ENCODE data around the gene PLEKHA4.

PLEKHA4 gene

GRCh38 chr19:48836089-48837017, 32.1 kb downstream of the PLEKHA4 start, which contains the start of gene HSD17B14:
Gene HSD17B14 (minus strand): TSS chr19:48836491. CDS start chr19:48836411, 80 bp downstream.
- Histone ChIP-seq H3F3A (ENCODE audit: control insufficient read depth, insufficient read depth) (peaks cover 10% of the 10 kb centered on the region), H4K20me1 (ENCODE audit: control insufficient read depth, insufficient read depth, low read depth, low read length) (no peaks in the 10 kb centered on the region), H3K27ac (ENCODE audit: low read depth, low read length) (peak within 1 kb of the TSS; percentile 52), H3K27me3 (ENCODE audit: control insufficient read depth, low read length) (no peaks in the 10 kb centered on the region), H3K4me1 (ENCODE audit: control insufficient read depth, low read length) (peaks cover 30% of the 10 kb centered on the region), H3K4me3 (ENCODE audit: low read length) (peak within 1 kb of the TSS; percentile 89), H3K79me2 (ENCODE audit: control insufficient read depth, low read length) (no peaks in the 10 kb centered on the region), H3K4me2 (ENCODE audit: low read length) (peak within 1 kb of the TSS; percentile 99), H3K9me3 (ENCODE audit: control insufficient read depth, insufficient read depth, low read length) (no peaks in the 10 kb centered on the region), H3K9me2 (replicated peaks; ENCODE audit: control insufficient read depth, low read length) (no peaks in the 10 kb centered on the region), H3K36me3 (ENCODE audit: control insufficient read depth, low read length) (no peaks in the 10 kb centered on the region)
- no peak for TF ChIP-seq EZH2phosphoT487 (IDR thresholded peaks at IDR 0.05; ENCODE audit: borderline replicate concordance, low read length)
- TF ChIP-seq, protein P1, sequence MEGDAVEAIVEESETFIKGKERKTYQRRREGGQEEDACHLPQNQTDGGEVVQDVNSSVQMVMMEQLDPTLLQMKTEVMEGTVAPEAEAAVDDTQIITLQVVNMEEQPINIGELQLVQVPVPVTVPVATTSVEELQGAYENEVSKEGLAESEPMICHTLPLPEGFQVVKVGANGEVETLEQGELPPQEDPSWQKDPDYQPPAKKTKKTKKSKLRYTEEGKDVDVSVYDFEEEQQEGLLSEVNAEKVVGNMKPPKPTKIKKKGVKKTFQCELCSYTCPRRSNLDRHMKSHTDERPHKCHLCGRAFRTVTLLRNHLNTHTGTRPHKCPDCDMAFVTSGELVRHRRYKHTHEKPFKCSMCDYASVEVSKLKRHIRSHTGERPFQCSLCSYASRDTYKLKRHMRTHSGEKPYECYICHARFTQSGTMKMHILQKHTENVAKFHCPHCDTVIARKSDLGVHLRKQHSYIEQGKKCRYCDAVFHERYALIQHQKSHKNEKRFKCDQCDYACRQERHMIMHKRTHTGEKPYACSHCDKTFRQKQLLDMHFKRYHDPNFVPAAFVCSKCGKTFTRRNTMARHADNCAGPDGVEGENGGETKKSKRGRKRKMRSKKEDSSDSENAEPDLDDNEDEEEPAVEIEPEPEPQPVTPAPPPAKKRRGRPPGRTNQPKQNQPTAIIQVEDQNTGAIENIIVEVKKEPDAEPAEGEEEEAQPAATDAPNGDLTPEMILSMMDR (IDR thresholded peaks at IDR 0.05; ENCODE audit: low read depth, low read length, poor library complexity, severe bottlenecking) = no peak

GRCh38 chr19:48835734-48836088, 32.7 kb downstream of the PLEKHA4 start:
- no peaks in the 10 kb centered on the region for H3K9me3 ChIP-seq (ENCODE audit: control insufficient read depth, insufficient read depth, low read length)
- H3K27ac ChIP-seq (ENCODE audit: low read depth, low read length) = peak overlapping the region; percentile 52
- peaks cover 30% of the 10 kb centered on the region for H3K4me1 ChIP-seq (ENCODE audit: control insufficient read depth, low read length)
- H3K9me2 ChIP-seq (replicated peaks; ENCODE audit: control insufficient read depth, low read length) = no peaks in the 10 kb centered on the region
- H4K20me1 ChIP-seq (ENCODE audit: control insufficient read depth, insufficient read depth, low read depth, low read length) = no peaks in the 10 kb centered on the region
- H3K4me3 ChIP-seq (ENCODE audit: low read length) = peak overlapping the region; percentile 89
- H3F3A ChIP-seq (ENCODE audit: control insufficient read depth, insufficient read depth) = peaks cover 10% of the 10 kb centered on the region
- peak overlapping the region; percentile 99 for H3K4me2 ChIP-seq (ENCODE audit: low read length)
- H3K79me2 ChIP-seq (ENCODE audit: control insufficient read depth, low read length) = no peaks in the 10 kb centered on the region
- no peaks in the 10 kb centered on the region for H3K36me3 ChIP-seq (ENCODE audit: control insufficient read depth, low read length)
- TF ChIP-seq, protein P1 (IDR thresholded peaks at IDR 0.05; ENCODE audit: low read depth, low read length, poor library complexity, severe bottlenecking) = peak; percentile 93
- no peak for TF ChIP-seq EZH2phosphoT487 (IDR thresholded peaks at IDR 0.05; ENCODE audit: borderline replicate concordance, low read length)
- no peaks in the 10 kb centered on the region for H3K27me3 ChIP-seq (ENCODE audit: control insufficient read depth, low read length)

- Histone ChIP-seq H3K4me2 (ENCODE audit: low read length) (peak overlapping the region; percentile 48), H3K4me1 (ENCODE audit: control insufficient read depth, low read length) (peaks cover 30% of the 10 kb centered on the region), H3K79me2 (ENCODE audit: control insufficient read depth, low read length) (no peaks in the 10 kb centered on the region), H3K4me3 (ENCODE audit: low read length) (peak overlapping the region; percentile 54), H3K36me3 (ENCODE audit: control insufficient read depth, low read length) (no peaks in the 10 kb centered on the region), H4K20me1 (ENCODE audit: control insufficient read depth, insufficient read depth, low read depth, low read length) (no peaks in the 10 kb centered on the region), H3K27me3 (ENCODE audit: control insufficient read depth, low read length) (no peaks in the 10 kb centered on the region), H3K9me3 (ENCODE audit: control insufficient read depth, insufficient read depth, low read length) (no peaks in the 10 kb centered on the region), H3K9me2 (replicated peaks; ENCODE audit: control insufficient read depth, low read length) (no peaks in the 10 kb centered on the region), H3F3A (ENCODE audit: control insufficient read depth, insufficient read depth) (peaks cover 6% of the 10 kb centered on the region), H3K27ac (ENCODE audit: low read depth, low read length) (no peak overlapping the region)
- TF ChIP-seq, protein P1 (IDR thresholded peaks at IDR 0.05; ENCODE audit: low read depth, low read length, poor library complexity, severe bottlenecking) = no peak
- TF ChIP-seq EZH2phosphoT487 (IDR thresholded peaks at IDR 0.05; ENCODE audit: borderline replicate concordance, low read length) = no peak
Observed at GRCh38 chr19:48833977-48834376, 34.4 kb downstream of the PLEKHA4 start.
